Liver (tissue), 9 donors: ENCODE results near the gene C3. TPM values are rescaled to one million over a fixed set of nuclear protein-coding genes. Genes with fewer than 3 reads are reported as not detected.

Experiments
- DNase-seq: peaks from one replicate; pipeline ENCODE4 v3.0.0-alpha.2; 2017; ENCODE audit warnings: low spot score
- H3K27ac ChIP-seq, 2 donors: one replicate each; pipeline ENCODE4 v1.7.0; 2013; ENCODE audit warnings: inconsistent platforms in 2 of 2, low read length in 2 of 2, control low read depth in 1 of 2, low read depth in 1 of 2, mild to moderate bottlenecking in 1 of 2
- H3K27me3 ChIP-seq, 4 donors: one replicate each; pipeline versions ENCODE4 v1.6.1 to v1.7.0; 2013; ENCODE audit warnings: low read length in 3 of 4, inconsistent platforms in 1 of 4, mild to moderate bottlenecking in 1 of 4, moderate library complexity in 1 of 4; ENCODE audit not compliant: control insufficient read depth in 4 of 4, insufficient read depth in 4 of 4
- H3K36me3 ChIP-seq, 4 donors: one replicate each; pipeline versions ENCODE4 v1.6.1 to v1.7.0; 2013; ENCODE audit warnings: low read length in 3 of 4, mild to moderate bottlenecking in 3 of 4, low read depth in 1 of 4, moderate library complexity in 1 of 4; ENCODE audit not compliant: control insufficient read depth in 4 of 4, insufficient read depth in 3 of 4
- H3K4me1 ChIP-seq, 4 donors: one replicate each; pipeline versions ENCODE4 v1.6.1 to v1.7.0; 2013; ENCODE audit warnings: low read length in 3 of 4, mild to moderate bottlenecking in 3 of 4, moderate library complexity in 1 of 4; ENCODE audit not compliant: control insufficient read depth in 4 of 4, insufficient read depth in 4 of 4
- H3K4me3 ChIP-seq, 3 donors: one replicate each; pipeline versions ENCODE4 v1.6.1 to v1.7.0; 2013; ENCODE audit warnings: low read length in 3 of 3, control low read depth in 1 of 3, low read depth in 1 of 3, mild to moderate bottlenecking in 1 of 3
- H3K9ac ChIP-seq, 2 donors: one replicate each; pipeline ENCODE4 v1.7.0; 2013; ENCODE audit warnings: low read length in 2 of 2, mild to moderate bottlenecking in 2 of 2, moderate library complexity in 2 of 2, control low read depth in 1 of 2, low read depth in 1 of 2
- H3K9me3 ChIP-seq, 4 donors: one replicate each; pipeline versions ENCODE4 v1.6.1 to v1.7.0; 2013; ENCODE audit warnings: low read length in 3 of 4; ENCODE audit not compliant: control insufficient read depth in 4 of 4
- EGR1 ChIP-seq, 2 donors: IDR thresholded peaks; 2 replicates each; pipeline ENCODE4 v1.6.1; 2016 to 2018; ENCODE audit warnings: antibody characterized with exemption in 2 of 2, low read depth in 2 of 2
- FOXA1 ChIP-seq: IDR thresholded peaks from 2 replicates; pipeline ENCODE4 v1.6.1; 2016; ENCODE audit warnings: antibody characterized with exemption
- FOXA2 ChIP-seq: IDR thresholded peaks from 2 replicates; pipeline ENCODE4 v1.6.1; 2016; ENCODE audit warnings: antibody characterized with exemption
- GABPA ChIP-seq, 2 donors: IDR thresholded peaks in 1 of 2; conservative IDR thresholded peaks in 1 of 2; 2 replicates each; pipeline ENCODE4 v1.6.1; 2016; ENCODE audit warnings: antibody characterized with exemption in 2 of 2, mild to moderate bottlenecking in 1 of 2, moderate library complexity in 1 of 2
- HNF4A ChIP-seq, 2 donors: conservative IDR thresholded peaks; 2 replicates each; pipeline ENCODE4 v1.6.1; 2016; ENCODE audit warnings: antibody characterized with exemption in 2 of 2, mild to moderate bottlenecking in 2 of 2
- HNF4G ChIP-seq: IDR thresholded peaks from 2 replicates; pipeline ENCODE4 v1.6.1; 2016; ENCODE audit warnings: antibody characterized with exemption
- JUND ChIP-seq, 2 donors: IDR thresholded peaks; 2 replicates each; pipeline ENCODE4 v1.6.1; 2016; ENCODE audit warnings: antibody characterized with exemption in 2 of 2
- NR2F2 ChIP-seq: IDR thresholded peaks from 2 replicates; pipeline ENCODE4 v1.6.1; 2016; ENCODE audit warnings: antibody characterized with exemption
- RAD21 ChIP-seq, 2 donors: IDR thresholded peaks; 2 replicates each; pipeline ENCODE4 v1.6.1; 2016; ENCODE audit warnings: antibody characterized with exemption in 2 of 2, mild to moderate bottlenecking in 2 of 2
- RXRA ChIP-seq, 2 donors: IDR thresholded peaks; 2 replicates each; pipeline ENCODE4 v1.6.1; 2017 to 2018; ENCODE audit warnings: antibody characterized with exemption in 2 of 2, mild to moderate bottlenecking in 1 of 2
- SP1 ChIP-seq: IDR thresholded peaks from 2 replicates; pipeline ENCODE4 v1.6.1; 2018; ENCODE audit warnings: antibody characterized with exemption, mild to moderate bottlenecking
- TAF1 ChIP-seq: conservative IDR thresholded peaks from 2 replicates; pipeline ENCODE4 v1.6.1; 2016; ENCODE audit warnings: antibody characterized with exemption, mild to moderate bottlenecking
- YY1 ChIP-seq: IDR thresholded peaks from 2 replicates; pipeline ENCODE4 v1.6.1; 2016; ENCODE audit warnings: antibody characterized with exemption, mild to moderate bottlenecking
- WGBS: extraction: QIAGEN DNeasy Blood & Tissue Kit; methylation state at CpG from one replicate; pipeline ENCODE4 v1.1.7; 2013; 5-methylcytosine and 5-hydroxymethylcytosine counted together
- polyA plus RNA-seq, 2 donors: library from polyadenylated mRNA; stranded (reverse) in 1 of 2; unstranded in 1 of 2; fragments of 200-250 nt in 1 of 2; fragments of >200 nt in 1 of 2; fragmentation: Nextera tagmentation in 1 of 2; extraction: Ambion mirVana in 1 of 2; gene quantifications; one replicate each; pipeline versions ENCODE4 v1.2.1 to v1.2.3, GENCODE V29; 2013 to 2015
- total RNA-seq, 2 donors: library from RNA; depleted of rRNA; stranded (reverse); fragments of >200 nt; gene quantifications; one replicate each; pipeline ENCODE4 v1.2.3, GENCODE V29; 2014
- TF ChIP-seq, protein P1 (sequence below): IDR thresholded peaks from 2 replicates; pipeline ENCODE4 v1.6.1; 2016; ENCODE audit warnings: antibody characterized with exemption
- TF ChIP-seq, protein P2 (sequence below): IDR thresholded peaks from 2 replicates; pipeline ENCODE4 v1.6.1; 2016; ENCODE audit warnings: antibody characterized with exemption
- TF ChIP-seq, protein P3 (sequence below): IDR thresholded peaks from 2 replicates; pipeline ENCODE4 v1.6.1; 2016; ENCODE audit warnings: antibody characterized with exemption, mild to moderate bottlenecking
- TF ChIP-seq, protein P4 (sequence below): IDR thresholded peaks from 2 replicates; pipeline ENCODE4 v1.6.1; 2016; ENCODE audit warnings: antibody characterized with exemption
- TF ChIP-seq, protein P5 (sequence below): fragments of 150-350 bp; IDR thresholded peaks from 2 replicates; pipeline ENCODE4 v1.5.1; 2017; ENCODE audit warnings: improper control_type of control experiment, low read depth, low read length; ENCODE audit not compliant: missing input control
- donor health status: healthy.
- donor health status: healthy.
- donor health status: healthy.
- donor health status: healthy.
- donor health status: healthy.

The C3 gene
- total and polyA plus RNA-seq, 4 donors = 4,543 to 9,349 (median 8,015) TPM

DNA sequence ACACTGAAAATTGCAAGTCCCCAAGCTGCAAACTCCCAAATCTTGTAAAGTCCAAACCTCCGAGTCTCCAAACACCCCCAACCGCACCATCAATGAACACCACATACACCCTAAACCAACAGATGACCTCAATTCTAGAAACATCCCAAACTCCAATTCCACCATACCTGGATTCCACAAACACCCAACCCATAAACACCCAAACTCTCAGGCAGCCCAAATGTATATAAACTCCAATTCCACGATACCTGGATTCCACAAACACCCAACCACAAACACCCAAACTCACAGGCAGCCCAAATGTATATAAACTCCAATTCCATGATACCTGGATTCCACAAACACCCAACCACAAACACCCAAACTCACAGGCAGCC is 470 bp downstream of the C3 start:
- 36% methylated on average over 3 of the region's 3 CpGs for WGBS
- no peaks in the 10 kb centered on the region for H3K27me3 ChIP-seq
- peak overlapping the region; percentile 76 to 77 for H3K27ac ChIP-seq
- DNase-seq = no peak
- peaks cover 3 to 28% (median 22%) of the 10 kb centered on the region in 4 donors for H3K36me3 ChIP-seq
- no peaks in the 10 kb centered on the region for H3K9me3 ChIP-seq
- peaks cover 3 to 52% (median 36%) of the 10 kb centered on the region in 4 donors for H3K4me1 ChIP-seq
- TF ChIP-seq JUND (IDR thresholded peaks at IDR 0.05) = peak in 1 of 2 donors; percentile 42
- TF ChIP-seq, protein P1, sequence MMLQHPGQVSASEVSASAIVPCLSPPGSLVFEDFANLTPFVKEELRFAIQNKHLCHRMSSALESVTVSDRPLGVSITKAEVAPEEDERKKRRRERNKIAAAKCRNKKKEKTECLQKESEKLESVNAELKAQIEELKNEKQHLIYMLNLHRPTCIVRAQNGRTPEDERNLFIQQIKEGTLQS = no peak
- peak overlapping the region; percentile 95 to 97 for H3K9ac ChIP-seq
- peak overlapping the region; percentile 74 to 99 (median 89) for H3K4me3 ChIP-seq

DNA sequence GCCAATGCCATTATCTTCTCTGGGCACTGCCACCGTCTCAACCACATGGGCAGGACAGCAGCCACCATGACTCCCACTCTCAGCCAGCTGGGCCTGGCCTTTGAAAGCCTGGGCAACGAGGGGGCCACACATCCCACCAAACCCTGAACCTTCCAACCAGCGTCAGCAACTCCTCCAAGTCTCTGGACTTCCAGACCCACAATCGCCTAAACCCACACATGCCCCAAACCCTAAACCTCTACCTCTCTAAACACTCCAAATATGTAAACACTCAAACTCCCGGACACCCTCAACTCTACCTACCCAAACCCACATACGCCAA is 949 bp downstream of the C3 start:
- H3K4me1 ChIP-seq = peaks cover 3 to 47% (median 33%) of the 10 kb centered on the region in 4 donors
- WGBS = 37% methylated on average over 6 of the region's 6 CpGs
- H3K4me3 ChIP-seq = peak overlapping the region; percentile 74 to 99 (median 89)
- peak overlapping the region; percentile 95 to 97 for H3K9ac ChIP-seq
- DNase-seq = no peak
- no peaks in the 10 kb centered on the region for H3K9me3 ChIP-seq
- TF ChIP-seq RAD21 (IDR thresholded peaks at IDR 0.05) (peak in 1 of 2 donors; percentile 23), EGR1 (IDR thresholded peaks at IDR 0.05; ENCODE audit: low read depth in 2 of 2) (no peak)
- peaks cover 3 to 28% (median 22%) of the 10 kb centered on the region in 4 donors for H3K36me3 ChIP-seq
- H3K27me3 ChIP-seq = no peaks in the 10 kb centered on the region
- H3K27ac ChIP-seq = peak overlapping the region; percentile 76 to 77

DNA sequence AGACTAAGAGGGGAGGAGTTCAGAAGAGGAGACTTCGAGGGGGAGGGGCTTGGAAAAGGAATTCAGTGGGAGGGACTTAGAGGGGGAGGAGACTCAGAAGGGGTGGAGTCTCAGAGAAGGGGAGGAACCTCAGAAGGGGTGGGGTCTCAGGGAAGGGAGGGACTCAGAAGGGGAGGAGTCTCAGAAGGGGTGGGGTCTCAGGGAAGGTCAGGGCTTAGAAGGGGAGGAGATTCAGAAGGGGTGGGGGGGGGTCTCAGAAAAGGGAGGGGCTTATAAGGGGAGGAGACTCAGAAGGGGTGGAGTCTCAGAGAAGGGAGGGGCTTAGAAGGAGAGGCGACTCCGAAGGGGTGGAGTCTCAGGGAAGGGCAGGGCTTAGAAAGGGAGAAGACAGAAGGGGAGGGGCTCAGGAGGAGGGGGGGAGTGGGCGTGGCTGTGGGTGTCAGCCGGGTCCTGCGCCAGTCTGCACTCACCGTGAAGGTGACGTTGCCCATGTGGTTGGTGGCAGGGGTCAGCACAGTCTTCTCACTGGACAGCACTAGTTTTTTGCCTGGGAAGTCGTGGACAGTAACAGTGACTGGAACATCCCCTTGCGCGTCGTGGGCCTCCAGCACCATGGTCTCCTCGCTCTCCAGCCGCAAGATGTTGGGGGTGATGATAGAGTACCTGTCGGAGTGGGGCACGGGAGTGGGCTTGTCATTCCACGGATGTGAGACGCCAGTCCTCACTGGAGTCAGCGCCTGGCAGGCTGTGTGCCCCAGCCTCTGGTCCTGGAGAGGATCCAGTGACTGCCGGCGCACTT is 1.5 kb downstream of the C3 start:
- H3K4me3 ChIP-seq = peak overlapping the region; percentile 74 to 99 (median 89)
- peaks cover 0 to 46% (median 30%) of the 10 kb centered on the region in 4 donors for H3K4me1 ChIP-seq
- peak; percentile 63 for DNase-seq
- no peaks in the 10 kb centered on the region for H3K27me3 ChIP-seq
- H3K36me3 ChIP-seq = peaks cover 3 to 28% (median 22%) of the 10 kb centered on the region in 4 donors
- H3K9ac ChIP-seq = peak overlapping the region; percentile 95 to 97
- peak overlapping the region; percentile 76 to 77 for H3K27ac ChIP-seq
- no peaks in the 10 kb centered on the region for H3K9me3 ChIP-seq
- WGBS = 37% methylated on average over 21 of the region's 21 CpGs
- no peak for TF ChIP-seq RAD21 (IDR thresholded peaks at IDR 0.05)
- TF ChIP-seq, protein P2, sequence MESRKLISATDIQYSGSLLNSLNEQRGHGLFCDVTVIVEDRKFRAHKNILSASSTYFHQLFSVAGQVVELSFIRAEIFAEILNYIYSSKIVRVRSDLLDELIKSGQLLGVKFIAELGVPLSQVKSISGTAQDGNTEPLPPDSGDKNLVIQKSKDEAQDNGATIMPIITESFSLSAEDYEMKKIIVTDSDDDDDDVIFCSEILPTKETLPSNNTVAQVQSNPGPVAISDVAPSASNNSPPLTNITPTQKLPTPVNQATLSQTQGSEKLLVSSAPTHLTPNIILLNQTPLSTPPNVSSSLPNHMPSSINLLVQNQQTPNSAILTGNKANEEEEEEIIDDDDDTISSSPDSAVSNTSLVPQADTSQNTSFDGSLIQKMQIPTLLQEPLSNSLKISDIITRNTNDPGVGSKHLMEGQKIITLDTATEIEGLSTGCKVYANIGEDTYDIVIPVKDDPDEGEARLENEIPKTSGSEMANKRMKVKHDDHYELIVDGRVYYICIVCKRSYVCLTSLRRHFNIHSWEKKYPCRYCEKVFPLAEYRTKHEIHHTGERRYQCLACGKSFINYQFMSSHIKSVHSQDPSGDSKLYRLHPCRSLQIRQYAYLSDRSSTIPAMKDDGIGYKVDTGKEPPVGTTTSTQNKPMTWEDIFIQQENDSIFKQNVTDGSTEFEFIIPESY = no peak
- TF ChIP-seq FOXA2 = no peak
- TF ChIP-seq EGR1 (IDR thresholded peaks at IDR 0.05; ENCODE audit: low read depth in 2 of 2) = no peak
- TF ChIP-seq, protein P1 = peak; percentile 9
- no peak for TF ChIP-seq NR2F2
- peak; percentile 84 for TF ChIP-seq TAF1
- TF ChIP-seq FOXA1 = no peak
- TF ChIP-seq RXRA (IDR thresholded peaks at IDR 0.05) = peak; percentile 78 to 81
- no peak for TF ChIP-seq GABPA (IDR thresholded peaks at IDR 0.05 in 1 of 2, conservative IDR thresholded peaks at IDR 0.05 in 1 of 2)
- peak in 1 of 2 donors; percentile 18 for TF ChIP-seq JUND (IDR thresholded peaks at IDR 0.05)
- no peak for TF ChIP-seq HNF4G
- no peak for TF ChIP-seq YY1
- TF ChIP-seq, protein P3, sequence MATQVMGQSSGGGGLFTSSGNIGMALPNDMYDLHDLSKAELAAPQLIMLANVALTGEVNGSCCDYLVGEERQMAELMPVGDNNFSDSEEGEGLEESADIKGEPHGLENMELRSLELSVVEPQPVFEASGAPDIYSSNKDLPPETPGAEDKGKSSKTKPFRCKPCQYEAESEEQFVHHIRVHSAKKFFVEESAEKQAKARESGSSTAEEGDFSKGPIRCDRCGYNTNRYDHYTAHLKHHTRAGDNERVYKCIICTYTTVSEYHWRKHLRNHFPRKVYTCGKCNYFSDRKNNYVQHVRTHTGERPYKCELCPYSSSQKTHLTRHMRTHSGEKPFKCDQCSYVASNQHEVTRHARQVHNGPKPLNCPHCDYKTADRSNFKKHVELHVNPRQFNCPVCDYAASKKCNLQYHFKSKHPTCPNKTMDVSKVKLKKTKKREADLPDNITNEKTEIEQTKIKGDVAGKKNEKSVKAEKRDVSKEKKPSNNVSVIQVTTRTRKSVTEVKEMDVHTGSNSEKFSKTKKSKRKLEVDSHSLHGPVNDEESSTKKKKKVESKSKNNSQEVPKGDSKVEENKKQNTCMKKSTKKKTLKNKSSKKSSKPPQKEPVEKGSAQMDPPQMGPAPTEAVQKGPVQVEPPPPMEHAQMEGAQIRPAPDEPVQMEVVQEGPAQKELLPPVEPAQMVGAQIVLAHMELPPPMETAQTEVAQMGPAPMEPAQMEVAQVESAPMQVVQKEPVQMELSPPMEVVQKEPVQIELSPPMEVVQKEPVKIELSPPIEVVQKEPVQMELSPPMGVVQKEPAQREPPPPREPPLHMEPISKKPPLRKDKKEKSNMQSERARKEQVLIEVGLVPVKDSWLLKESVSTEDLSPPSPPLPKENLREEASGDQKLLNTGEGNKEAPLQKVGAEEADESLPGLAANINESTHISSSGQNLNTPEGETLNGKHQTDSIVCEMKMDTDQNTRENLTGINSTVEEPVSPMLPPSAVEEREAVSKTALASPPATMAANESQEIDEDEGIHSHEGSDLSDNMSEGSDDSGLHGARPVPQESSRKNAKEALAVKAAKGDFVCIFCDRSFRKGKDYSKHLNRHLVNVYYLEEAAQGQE = peak; percentile 95
- TF ChIP-seq, protein P4, sequence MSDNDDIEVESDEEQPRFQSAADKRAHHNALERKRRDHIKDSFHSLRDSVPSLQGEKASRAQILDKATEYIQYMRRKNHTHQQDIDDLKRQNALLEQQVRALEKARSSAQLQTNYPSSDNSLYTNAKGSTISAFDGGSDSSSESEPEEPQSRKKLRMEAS = peak; percentile 28
- TF ChIP-seq SP1 = peak; percentile 80
- TF ChIP-seq, protein P5, sequence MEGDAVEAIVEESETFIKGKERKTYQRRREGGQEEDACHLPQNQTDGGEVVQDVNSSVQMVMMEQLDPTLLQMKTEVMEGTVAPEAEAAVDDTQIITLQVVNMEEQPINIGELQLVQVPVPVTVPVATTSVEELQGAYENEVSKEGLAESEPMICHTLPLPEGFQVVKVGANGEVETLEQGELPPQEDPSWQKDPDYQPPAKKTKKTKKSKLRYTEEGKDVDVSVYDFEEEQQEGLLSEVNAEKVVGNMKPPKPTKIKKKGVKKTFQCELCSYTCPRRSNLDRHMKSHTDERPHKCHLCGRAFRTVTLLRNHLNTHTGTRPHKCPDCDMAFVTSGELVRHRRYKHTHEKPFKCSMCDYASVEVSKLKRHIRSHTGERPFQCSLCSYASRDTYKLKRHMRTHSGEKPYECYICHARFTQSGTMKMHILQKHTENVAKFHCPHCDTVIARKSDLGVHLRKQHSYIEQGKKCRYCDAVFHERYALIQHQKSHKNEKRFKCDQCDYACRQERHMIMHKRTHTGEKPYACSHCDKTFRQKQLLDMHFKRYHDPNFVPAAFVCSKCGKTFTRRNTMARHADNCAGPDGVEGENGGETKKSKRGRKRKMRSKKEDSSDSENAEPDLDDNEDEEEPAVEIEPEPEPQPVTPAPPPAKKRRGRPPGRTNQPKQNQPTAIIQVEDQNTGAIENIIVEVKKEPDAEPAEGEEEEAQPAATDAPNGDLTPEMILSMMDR = no peak
- TF ChIP-seq HNF4A (conservative IDR thresholded peaks at IDR 0.05) = peak; percentile 29 to 35
